Embryonic facial prominence (tissue), 1 donor: ENCODE measurements around the gene THAP4.

Source experiments
- DNase-seq: peaks from one replicate; pipeline ENCODE4 v3.0.0-alpha.2; 2016; ENCODE audit errors: extremely low spot score

THAP4 gene, protein sequence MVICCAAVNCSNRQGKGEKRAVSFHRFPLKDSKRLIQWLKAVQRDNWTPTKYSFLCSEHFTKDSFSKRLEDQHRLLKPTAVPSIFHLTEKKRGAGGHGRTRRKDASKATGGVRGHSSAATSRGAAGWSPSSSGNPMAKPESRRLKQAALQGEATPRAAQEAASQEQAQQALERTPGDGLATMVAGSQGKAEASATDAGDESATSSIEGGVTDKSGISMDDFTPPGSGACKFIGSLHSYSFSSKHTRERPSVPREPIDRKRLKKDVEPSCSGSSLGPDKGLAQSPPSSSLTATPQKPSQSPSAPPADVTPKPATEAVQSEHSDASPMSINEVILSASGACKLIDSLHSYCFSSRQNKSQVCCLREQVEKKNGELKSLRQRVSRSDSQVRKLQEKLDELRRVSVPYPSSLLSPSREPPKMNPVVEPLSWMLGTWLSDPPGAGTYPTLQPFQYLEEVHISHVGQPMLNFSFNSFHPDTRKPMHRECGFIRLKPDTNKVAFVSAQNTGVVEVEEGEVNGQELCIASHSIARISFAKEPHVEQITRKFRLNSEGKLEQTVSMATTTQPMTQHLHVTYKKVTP

DNA sequence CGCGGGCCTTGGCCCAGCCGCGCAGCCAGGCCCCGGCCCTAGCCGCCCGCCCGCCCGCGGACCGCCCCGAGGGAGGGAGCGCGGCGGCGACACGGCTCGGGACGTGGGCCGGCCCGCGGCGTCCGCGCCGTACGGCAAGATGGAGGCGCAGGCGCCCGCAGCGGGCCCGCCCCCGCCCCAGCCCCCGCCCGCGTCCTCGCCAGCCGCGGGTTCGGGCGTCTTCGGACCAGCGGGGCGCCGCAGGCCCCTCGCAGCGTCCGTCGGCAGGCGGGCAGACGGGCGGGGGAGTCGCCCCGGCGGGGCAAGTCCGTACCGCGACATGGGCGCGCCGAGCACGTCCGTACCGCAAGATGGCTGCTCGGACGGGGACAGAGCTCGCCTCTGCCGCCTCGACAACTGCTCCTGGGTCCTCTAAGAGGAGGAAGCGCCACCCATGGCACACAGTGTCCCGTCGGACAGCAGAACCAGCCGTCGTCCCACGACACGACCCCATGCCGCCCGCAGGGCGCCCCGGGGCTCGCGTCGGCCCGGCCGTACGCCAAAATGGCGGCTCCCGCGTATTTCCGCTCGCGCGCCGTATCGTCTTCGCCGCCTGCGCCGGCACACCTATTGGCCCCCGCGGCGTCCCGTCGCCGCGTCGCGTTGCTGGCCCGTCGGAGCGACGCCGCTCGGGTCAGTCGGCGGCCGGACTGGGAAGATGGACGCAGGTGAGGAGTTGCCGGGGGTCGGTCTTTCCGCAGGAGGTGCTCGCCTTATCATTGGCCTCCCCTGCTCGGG, at the start of gene THAP4, which contains the start of gene ATG4B:
THAP4 (minus strand) TSS at position 141 of the 777 bp plus-strand sequence. CDS start 141 bp downstream, outside the sequence.
ATG4B (plus strand) TSS at position 676 of the 777 bp plus-strand sequence; CDS start at position 698, 22 bp downstream.
- peak; percentile 80 for DNase-seq

DNA sequence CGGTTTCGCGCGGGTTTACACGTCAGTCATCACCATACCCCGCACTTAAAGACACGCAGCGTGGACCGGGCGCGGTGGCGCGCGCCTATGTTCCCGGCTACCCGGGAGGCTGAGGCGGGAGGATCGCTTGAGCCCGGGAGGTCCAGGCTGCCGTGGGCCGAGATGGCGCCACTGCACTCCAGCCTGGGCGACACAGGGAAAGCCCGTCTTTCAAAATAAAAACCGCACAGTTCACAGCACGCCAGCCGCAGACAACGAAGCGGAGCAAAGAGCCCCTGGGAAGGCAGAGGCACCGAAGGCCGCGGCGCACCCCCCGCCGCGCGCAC, 49.3 kb upstream of the THAP4 start:
- no peak for DNase-seq

DNA sequence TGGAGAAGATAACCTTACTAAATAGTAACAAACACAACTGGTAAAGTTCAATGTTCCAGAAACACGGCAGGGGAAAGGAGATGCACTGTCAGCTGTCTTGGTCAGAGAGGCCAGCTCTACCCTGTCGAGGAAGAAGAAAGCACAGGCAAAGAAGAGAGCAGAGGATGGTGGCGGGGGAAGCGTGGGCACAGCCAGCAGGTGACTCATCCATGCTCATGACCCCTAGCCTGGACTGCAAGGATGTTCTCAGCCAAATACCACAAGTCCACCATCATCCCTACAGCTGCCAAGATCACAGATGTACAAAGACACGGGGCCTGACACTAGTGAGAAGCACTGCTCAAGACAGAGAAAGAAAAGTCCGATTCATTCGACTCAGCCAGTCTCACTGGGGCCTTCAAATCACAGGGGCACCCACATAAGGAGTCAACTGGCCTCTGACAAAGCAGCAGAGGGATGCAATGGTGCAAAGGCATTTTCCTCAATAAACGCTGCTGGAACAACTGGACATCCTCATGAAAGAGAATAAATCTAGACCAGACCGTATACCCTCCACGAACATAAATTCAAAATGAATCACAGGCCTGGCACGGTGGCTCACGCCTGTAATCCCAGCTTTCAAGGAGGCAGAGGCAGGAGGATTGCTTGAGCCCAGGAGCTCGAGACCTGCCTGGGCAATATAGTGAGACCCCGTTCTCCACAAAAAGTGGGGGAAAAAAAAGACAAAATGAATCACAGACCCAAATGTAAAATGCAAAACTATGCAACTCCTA, 44.1 kb upstream of the THAP4 start:
- no peak for DNase-seq

DNA sequence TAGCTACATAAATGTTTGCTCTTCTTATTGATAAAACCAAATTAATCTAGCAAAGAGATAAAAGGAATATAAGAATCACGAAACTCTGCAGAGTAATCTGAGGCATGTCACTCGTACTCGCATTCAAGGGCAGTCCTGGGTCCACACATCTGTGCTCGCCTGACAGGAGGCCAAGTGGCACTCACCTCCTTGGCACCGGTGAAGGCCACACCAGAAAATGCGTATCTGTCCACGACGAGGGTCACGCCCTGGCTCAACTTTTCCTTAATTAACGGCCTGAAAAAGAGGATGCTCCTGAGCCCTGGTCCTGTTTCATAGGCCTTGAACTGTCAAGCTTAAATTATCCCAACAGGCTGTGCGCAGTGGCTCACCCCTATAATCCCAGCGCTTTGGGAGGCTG, 43.1 kb upstream of the THAP4 start:
- no peak for DNase-seq

DNA sequence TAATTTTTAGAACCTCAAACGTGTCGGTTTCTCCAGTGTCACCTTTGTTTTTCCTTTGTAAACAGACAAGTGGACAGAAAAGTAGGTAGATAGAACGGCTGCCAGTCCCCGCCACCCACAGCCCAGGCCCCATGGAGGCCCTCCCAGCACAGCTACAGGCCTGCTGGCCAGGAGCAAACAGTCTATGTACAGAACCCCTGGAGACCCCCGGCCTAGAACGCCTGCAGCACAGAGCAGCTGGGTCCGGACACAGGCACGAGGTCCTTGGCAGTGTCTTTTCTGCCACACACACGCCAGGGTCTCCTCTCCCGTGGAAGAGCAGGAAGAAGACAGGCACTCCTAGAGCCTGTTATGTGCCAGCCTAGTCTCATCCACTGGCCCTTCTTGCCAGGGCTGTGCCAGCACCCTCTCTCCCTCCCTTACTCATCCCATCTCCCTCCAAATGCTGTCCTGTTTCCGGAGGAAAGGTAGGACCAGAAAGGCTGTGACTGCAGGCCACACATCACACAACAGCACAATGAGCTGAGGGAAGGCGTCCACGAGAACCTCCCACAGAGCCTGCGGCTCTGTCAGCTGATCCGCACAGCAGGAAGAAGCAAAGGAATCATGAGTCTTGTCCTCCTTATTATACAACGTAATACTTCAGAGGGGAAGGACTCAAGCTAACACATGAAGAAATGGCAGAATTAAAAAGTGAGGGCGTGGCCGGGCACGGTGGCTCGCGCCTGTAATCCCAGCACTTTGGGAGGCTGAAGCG, 42.0 kb upstream of the THAP4 start:
- no peak for DNase-seq

- no peak for DNase-seq
Measured at GRCh38 chr2:241678307-241678706, 41.3 kb upstream of the THAP4 start.

DNA sequence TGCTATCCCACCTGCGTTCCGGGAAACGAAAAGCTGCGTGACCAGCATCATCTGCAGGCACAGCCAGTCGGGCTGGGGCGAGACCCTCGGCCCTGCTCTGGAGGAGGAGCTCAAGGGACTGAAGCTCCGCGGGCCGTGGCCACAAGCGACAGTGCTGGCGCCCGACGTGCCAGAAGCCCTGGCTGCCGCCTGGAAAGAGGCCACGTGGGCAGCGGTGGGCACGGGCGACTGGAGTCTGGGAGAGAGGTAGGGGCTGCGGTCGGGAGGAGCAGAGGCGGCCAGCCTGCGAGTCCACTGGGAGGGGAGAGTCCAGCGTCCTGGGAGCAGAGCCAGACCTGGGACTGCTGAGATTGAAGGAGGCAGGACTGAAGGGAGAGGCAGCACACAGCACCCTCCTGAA, 40.4 kb upstream of the THAP4 start:
- no peak for DNase-seq

DNA sequence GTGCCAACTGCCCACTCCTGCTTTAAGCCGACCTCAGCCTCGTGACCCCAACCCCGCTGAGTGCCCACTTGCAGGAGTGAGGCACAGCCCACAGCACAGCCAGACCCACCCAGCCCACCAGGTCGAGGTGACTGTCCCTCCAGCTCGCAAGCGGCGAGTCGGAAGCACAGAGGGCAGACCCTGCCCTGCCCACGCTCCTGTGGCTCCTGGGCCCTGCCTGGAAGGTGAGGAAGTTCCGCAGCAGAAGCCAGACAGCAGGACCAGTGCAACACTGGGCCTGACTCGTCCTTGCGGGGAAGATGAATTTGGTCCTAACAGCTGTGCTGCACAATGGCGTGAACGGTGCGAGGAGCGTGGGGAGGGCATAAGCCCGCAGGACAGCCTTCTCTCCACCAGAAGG, 39.7 kb upstream of the THAP4 start:
- DNase-seq = no peak

DNA sequence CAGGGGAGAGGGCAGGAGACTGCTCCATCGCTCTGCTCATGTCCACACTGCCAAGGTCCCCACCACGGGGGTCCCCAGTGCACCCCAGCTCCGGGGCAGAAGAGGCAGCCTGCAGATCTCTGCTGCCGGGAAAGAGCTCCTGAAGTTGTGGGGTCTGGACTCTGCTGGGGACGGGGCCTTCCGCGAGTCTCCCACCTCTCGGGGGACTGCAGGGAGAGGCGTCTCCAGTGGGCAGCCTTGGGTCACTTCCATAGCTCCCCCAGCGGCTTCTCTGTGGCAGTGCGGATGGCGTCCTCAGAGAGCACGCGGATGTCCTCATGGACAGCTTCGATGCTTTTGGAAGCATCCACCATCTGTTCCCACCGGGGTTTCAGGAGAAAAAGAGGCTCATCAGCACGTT, 38.9 kb upstream of the THAP4 start:
- no peak for DNase-seq

DNA sequence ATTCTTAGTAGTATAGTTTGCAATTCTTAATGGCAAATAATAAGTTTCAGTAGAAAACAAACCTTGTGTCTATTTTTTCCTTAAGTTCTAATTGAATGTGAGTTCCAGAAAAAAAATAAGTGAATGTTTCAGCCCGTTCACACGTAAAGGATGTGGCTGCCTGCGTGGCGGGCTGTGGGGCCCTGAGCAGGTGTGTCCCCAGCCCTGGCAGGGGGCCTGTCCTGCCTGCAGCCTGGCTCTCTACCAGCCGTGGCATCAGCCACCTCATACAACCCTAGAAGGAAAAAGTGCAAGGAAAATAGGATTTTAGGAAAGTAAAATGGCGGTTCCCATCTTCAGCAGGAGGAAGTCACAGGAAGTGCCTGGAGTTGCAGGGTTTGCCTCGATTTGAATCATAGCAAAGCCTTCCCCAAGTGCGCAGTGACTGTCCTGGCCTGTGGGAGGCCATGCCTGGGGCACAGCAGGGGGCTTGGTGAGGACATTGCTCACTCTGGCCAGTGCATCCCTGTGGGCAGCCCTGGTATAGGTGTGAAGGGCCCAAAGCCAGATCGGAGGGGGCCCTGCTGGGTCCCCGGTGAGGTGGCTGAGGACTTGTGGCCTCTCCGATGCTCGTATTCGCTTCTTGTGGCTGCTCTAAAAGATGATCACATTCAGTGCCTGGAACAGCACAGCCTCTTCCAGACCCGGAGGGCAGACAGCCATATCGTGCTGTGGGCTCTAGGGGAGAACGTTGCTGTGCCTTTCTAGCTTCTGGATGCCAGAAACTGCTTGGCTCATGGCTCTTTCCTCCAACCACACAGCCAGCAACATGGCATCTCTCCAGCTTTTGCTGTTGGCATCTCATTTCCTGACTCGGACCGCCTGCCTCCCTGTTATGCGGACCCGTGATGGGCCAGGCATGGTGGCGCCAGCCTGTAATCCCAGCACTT, 37.1 kb upstream of the THAP4 start:
- DNase-seq = no peak

GRCh38 chr2:241673189-241673663, 36.3 kb upstream of the THAP4 start:
- DNase-seq = no peak

- DNase-seq = no peak
Measured at GRCh38 chr2:241672243-241673188, 35.6 kb upstream of the THAP4 start.

DNA sequence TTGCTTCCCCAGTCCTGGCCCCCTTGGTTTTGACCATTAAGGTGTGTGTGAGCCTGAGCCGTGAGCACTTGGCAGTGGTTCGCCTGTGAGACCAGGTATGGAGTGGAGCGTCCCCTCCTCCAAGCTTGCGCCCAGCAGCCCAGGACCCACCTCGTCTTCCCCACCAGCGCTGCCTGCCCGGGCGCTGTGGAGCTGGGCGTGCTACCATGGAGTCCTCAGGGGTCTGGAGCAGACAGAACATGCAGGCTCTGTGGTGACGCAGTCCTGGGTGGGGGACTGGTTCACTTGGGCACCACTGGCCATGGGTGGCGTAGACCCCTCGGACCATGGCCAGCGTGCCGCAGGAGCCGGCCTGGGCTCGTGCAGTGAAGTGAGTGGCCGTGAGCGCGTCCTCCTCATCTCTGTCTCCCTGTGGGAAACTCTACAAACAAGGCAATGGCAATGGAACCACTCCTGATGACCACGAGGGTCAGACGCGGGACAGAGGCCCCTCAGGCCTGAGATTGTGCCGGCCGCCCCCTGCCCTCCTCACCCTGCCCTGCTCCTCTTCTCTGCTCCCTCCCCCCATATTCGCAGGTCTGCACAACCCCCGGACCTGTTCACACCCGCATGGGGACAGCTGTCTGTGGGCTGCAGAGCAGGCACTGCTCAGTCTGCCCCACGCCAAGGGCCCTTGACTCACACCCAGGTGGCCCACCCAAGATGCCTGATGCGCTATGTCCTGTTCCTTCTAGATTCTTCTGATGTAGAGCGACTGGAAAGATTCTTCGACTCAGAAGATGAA, 34.7 kb upstream of the THAP4 start:
- no peak for DNase-seq

DNA sequence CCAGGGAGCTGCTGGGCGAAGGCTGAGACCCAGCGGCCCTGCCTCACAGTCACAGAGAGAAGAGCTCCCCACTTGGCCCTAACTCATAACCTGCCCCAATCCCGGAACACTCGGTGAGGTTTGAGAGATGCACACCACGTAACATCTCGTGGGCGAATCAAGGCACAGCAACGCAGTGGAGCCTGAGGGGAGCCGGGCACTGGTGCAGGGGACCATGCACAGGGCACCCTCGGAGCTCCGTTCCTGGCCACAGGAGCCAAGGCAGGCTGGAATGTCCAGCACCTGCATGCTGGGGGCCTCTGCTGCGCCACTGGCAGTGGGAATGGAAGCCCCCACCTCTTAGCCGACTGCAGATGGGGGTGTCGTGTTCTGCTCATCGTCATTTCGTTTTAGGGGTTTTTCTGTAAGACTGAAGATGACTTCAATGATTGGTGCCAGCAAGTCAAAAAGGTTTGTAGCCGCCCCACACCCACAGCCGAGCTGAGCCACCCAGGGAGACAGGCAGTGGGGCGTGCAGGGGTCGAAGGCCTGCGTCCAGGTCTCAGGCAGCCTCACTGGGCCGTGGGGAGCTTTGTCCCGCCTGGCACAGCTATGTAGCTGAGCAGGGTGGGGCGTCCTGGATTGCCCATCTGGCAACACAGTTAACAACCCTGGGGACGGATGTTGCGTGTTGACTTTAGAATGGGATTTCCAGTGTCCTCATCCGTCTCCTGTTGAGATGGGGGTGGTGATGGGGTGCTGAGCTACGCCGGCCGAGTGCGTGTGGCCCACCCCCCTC, 33.6 kb upstream of the THAP4 start:
- no peak for DNase-seq

DNA sequence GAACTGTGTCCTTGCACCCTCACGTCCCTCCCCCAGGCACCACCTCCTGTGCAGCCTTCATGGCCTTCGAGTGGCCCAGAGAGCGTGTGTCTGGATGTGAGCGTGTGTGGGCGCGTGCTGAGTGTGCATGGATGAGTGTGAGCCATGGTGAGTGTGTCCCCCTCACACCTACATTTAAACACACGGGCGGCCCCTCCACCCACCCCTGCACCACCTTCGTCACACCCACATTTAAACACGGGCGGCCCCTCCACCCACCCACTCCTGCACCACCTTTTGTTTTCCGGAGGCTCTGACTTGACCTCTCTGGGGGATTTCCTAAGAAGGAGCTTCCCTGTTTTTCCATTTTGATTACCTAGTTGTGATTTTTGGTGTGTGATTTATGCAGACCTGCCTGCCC, 31.9 kb upstream of the THAP4 start:
- no peak for DNase-seq

- DNase-seq = no peak
Measured at GRCh38 chr2:241668354-241668753, 31.4 kb upstream of the THAP4 start.
